Measurements from ENCODE around the gene RLN3.

Gene RLN3

GRCh38 chr19:14058182-14059092 is 30.5 kb downstream of the RLN3 start:
- no peak for TF ChIP-seq PAX5 (IDR thresholded peaks at IDR 0.05; ENCODE audit: insufficient read depth, low read length, severe bottlenecking)
- TF ChIP-seq POU2F2 (IDR thresholded peaks at IDR 0.05; ENCODE audit: low read depth, low read length) = no peak
- TF ChIP-seq POLR2A (IDR thresholded peaks at IDR 0.05; ENCODE audit: low read depth, low read length) = no peak
- FAIRE-seq (no peak), DNase-seq (ENCODE audit: insufficient read length, low spot score) (no peak)

GRCh38 chr19:14059093-14059480 is 31.1 kb downstream of the RLN3 start:
- no peak for TF ChIP-seq POLR2AphosphoS5 (IDR thresholded peaks at IDR 0.05; ENCODE audit: low read depth, low read length)
- TF ChIP-seq POLR2A (IDR thresholded peaks at IDR 0.05; ENCODE audit: low read depth, low read length) = no peak
- no peak for TF ChIP-seq POU2F2 (IDR thresholded peaks at IDR 0.05; ENCODE audit: low read depth, low read length)
- TF ChIP-seq PAX5 (IDR thresholded peaks at IDR 0.05; ENCODE audit: insufficient read depth, low read length, severe bottlenecking) = no peak
- TF ChIP-seq TAF1 (IDR thresholded peaks at IDR 0.05; ENCODE audit: low read depth, low read length) = no peak
- TF ChIP-seq SPI1 (IDR thresholded peaks at IDR 0.05; ENCODE audit: low read depth, low read length) = no peak
- FAIRE-seq (no peak), DNase-seq (ENCODE audit: insufficient read length, low spot score) (peak; percentile 57)

GRCh38 chr19:14059652-14060155 is 31.8 kb downstream of the RLN3 start:
- DNase-seq (ENCODE audit: insufficient read length, low spot score) (peak; percentile 3), FAIRE-seq (no peak)
- TF ChIP-seq PAX5 (IDR thresholded peaks at IDR 0.05; ENCODE audit: insufficient read depth, low read length, severe bottlenecking) = no peak

- TF ChIP-seq SPI1 (IDR thresholded peaks at IDR 0.05; ENCODE audit: low read depth, low read length) (no peak), PAX5 (IDR thresholded peaks at IDR 0.05; ENCODE audit: insufficient read depth, low read length, severe bottlenecking) (no peak), POU2F2 (IDR thresholded peaks at IDR 0.05; ENCODE audit: low read depth, low read length) (no peak), POLR2A (IDR thresholded peaks at IDR 0.05; ENCODE audit: low read depth, low read length) (no peak), POLR2AphosphoS5 (IDR thresholded peaks at IDR 0.05; ENCODE audit: low read depth, low read length) (no peak), TAF1 (IDR thresholded peaks at IDR 0.05; ENCODE audit: low read depth, low read length) (no peak)
- FAIRE-seq (no peak), DNase-seq (ENCODE audit: insufficient read length, low spot score) (no peak)
Measured at GRCh38 chr19:14061081-14061749, 33.3 kb downstream of the RLN3 start.

GRCh38 chr19:14061751-14062557 is 34.0 kb downstream of the RLN3 start, which contains the start of gene PALM3:
Gene PALM3 (minus strand): TSS chr19:14062076. CDS start chr19:14061980, 96 bp downstream.
- no peak for TF ChIP-seq TAF1 (IDR thresholded peaks at IDR 0.05; ENCODE audit: low read depth, low read length)
- no peak for TF ChIP-seq PAX5 (IDR thresholded peaks at IDR 0.05; ENCODE audit: insufficient read depth, low read length, severe bottlenecking)
- TF ChIP-seq POLR2AphosphoS5 (IDR thresholded peaks at IDR 0.05; ENCODE audit: low read depth, low read length) = no peak
- FAIRE-seq = no peak
- no peak for DNase-seq (ENCODE audit: insufficient read length, low spot score)

GRCh38 chr19:14062558-14062855 is 34.6 kb downstream of the RLN3 start:
- DNase-seq (ENCODE audit: insufficient read length, low spot score) (no peak), FAIRE-seq (no peak)
- TF ChIP-seq SPI1 (IDR thresholded peaks at IDR 0.05; ENCODE audit: low read depth, low read length) = no peak
- no peak for TF ChIP-seq TAF1 (IDR thresholded peaks at IDR 0.05; ENCODE audit: low read depth, low read length)
- TF ChIP-seq PAX5 (IDR thresholded peaks at IDR 0.05; ENCODE audit: insufficient read depth, low read length, severe bottlenecking) = no peak

GRCh38 chr19:14063105-14063504 is 35.2 kb downstream of the RLN3 start:
- DNase-seq (ENCODE audit: insufficient read length, low spot score) = no peak
- TF ChIP-seq POU2F2 (IDR thresholded peaks at IDR 0.05; ENCODE audit: low read depth, low read length) = no peak
- no peak for TF ChIP-seq POLR2AphosphoS5 (IDR thresholded peaks at IDR 0.05; ENCODE audit: low read depth, low read length)
- TF ChIP-seq TAF1 (IDR thresholded peaks at IDR 0.05; ENCODE audit: low read depth, low read length) = no peak
- TF ChIP-seq SPI1 (IDR thresholded peaks at IDR 0.05; ENCODE audit: low read depth, low read length) = no peak
- TF ChIP-seq PAX5 (IDR thresholded peaks at IDR 0.05; ENCODE audit: insufficient read depth, low read length, severe bottlenecking) = no peak
- no peak for TF ChIP-seq POLR2A (IDR thresholded peaks at IDR 0.05; ENCODE audit: low read depth, low read length)

GRCh38 chr19:14066134-14066533 is 38.2 kb downstream of the RLN3 start:
- TF ChIP-seq POLR2A (IDR thresholded peaks at IDR 0.05; ENCODE audit: low read depth, low read length) (no peak), SPI1 (IDR thresholded peaks at IDR 0.05; ENCODE audit: low read depth, low read length) (no peak), POU2F2 (IDR thresholded peaks at IDR 0.05; ENCODE audit: low read depth, low read length) (no peak), POLR2AphosphoS5 (IDR thresholded peaks at IDR 0.05; ENCODE audit: low read depth, low read length) (no peak), PAX5 (IDR thresholded peaks at IDR 0.05; ENCODE audit: insufficient read depth, low read length, severe bottlenecking) (no peak), TAF1 (IDR thresholded peaks at IDR 0.05; ENCODE audit: low read depth, low read length) (no peak)
- DNase-seq (ENCODE audit: insufficient read length, low spot score) (no peak), FAIRE-seq (no peak)

More at GRCh38 chr19:14063105-14063504, 35.2 kb downstream of the RLN3 start:
- FAIRE-seq = no peak

- FAIRE-seq (no peak), DNase-seq (ENCODE audit: insufficient read length, low spot score) (no peak)
- TF ChIP-seq POU2F2 (IDR thresholded peaks at IDR 0.05; ENCODE audit: low read depth, low read length) = no peak
- TF ChIP-seq SPI1 (IDR thresholded peaks at IDR 0.05; ENCODE audit: low read depth, low read length) = no peak
- no peak for TF ChIP-seq POLR2AphosphoS5 (IDR thresholded peaks at IDR 0.05; ENCODE audit: low read depth, low read length)
- TF ChIP-seq POLR2A (IDR thresholded peaks at IDR 0.05; ENCODE audit: low read depth, low read length) = no peak
- TF ChIP-seq TAF1 (IDR thresholded peaks at IDR 0.05; ENCODE audit: low read depth, low read length) = no peak
Measured at GRCh38 chr19:14070268-14071050, 42.5 kb downstream of the RLN3 start.

All from GM12891 (cell line).